SU-DHL-6 (cell line): Measurements from ENCODE around the gene GRAMD1B.

Source experiments
- EZH2phosphoT487 ChIP-seq: fragments of 200-600 bp; sonication (generic), shearing (Covaris generic); conservative IDR thresholded peaks from 2 replicates; pipeline ENCODE4 v1.6.1; 2018; ENCODE audit warnings: mild to moderate bottlenecking, antibody characterized with exemption, low read length, moderate library complexity, mixed read lengths
- TF ChIP-seq, protein P1 (sequence below): fragments of 200-600 bp; sonication (generic); IDR thresholded peaks from one replicate; pipeline ENCODE4 v1.5.1; 2017; ENCODE audit warnings: antibody characterized with exemption, mild to moderate bottlenecking, low read length, moderate library complexity; ENCODE audit not compliant: insufficient read depth, poor library complexity, severe bottlenecking

DNA sequence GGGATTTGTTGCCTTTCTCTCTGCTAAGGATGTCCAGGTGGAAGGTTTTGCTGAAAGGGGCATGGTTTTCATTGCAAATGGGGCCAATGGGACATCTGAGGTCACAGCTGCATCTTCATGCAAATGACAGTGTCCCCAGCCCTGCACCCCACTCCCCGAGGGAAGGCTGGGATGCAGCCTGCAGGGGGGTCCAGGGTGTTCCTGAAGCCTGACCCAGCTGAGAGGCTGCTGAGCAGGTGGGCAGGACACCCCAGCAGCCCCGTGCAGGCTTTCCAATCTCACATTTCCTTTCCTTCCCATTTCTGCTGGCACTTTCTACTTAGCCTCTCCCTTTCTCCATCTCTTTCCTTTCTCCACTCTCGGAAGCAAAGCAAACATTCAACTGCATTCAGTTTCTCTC is 146.0 kb downstream of the GRAMD1B start:
- TF ChIP-seq, protein P1, sequence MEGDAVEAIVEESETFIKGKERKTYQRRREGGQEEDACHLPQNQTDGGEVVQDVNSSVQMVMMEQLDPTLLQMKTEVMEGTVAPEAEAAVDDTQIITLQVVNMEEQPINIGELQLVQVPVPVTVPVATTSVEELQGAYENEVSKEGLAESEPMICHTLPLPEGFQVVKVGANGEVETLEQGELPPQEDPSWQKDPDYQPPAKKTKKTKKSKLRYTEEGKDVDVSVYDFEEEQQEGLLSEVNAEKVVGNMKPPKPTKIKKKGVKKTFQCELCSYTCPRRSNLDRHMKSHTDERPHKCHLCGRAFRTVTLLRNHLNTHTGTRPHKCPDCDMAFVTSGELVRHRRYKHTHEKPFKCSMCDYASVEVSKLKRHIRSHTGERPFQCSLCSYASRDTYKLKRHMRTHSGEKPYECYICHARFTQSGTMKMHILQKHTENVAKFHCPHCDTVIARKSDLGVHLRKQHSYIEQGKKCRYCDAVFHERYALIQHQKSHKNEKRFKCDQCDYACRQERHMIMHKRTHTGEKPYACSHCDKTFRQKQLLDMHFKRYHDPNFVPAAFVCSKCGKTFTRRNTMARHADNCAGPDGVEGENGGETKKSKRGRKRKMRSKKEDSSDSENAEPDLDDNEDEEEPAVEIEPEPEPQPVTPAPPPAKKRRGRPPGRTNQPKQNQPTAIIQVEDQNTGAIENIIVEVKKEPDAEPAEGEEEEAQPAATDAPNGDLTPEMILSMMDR = no peak
- no peak for TF ChIP-seq EZH2phosphoT487
